ENCODE data around the gene ELMO1. TPM values are rescaled to one million over a fixed set of nuclear protein-coding genes. Genes with fewer than 3 reads are reported as not detected.

ELMO1 gene
- total and polyA plus RNA-seq, 10 donors, result 26.0 to 494 (median 201) TPM

DNA sequence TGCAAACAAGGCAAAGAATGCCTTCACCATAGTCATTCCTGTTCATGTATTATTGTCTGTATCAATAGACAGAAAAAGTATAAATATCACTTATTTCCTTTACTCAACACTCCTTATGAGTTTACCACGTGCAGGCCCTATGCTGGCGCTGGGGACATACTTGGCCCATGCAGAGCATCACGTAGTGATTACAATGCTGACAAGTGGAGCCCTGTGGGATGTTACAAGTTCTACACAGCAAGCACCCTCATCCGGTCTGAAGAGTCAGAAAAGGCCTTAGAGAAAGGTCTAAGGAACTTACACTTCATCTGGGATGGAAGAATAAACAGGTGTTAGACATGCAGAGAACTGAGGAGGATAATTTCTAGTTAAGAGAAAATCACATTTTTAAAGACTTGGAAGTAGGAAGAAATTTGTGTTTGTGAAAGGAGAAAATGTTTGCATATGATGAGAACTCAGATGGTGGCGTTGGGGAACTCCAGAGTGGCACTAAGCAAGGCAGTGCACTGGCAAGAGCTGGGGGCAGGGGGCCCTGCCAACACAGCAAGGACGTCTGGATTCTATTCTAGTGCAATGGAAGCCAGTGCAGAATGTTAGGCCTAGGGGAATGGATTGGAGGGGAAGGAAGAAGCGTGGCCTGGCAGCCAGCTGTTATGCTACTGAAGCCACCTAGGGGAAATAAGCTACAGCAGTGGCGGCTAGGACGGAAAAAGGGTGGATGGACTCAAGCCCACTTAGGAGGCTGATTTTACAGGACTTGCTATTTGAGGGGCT is 116.2 kb downstream of the ELMO1 start:
- intact Hi-C loops (cut with DNase I; ENCODE audit: low total_unique reads), result no loop called here
- H3K4me1 ChIP-seq, result peaks cover 8 to 67% (median 38%) of the 10 kb centered on the region in 6 donors
- H3K4me3 ChIP-seq, result no peak overlapping the region
- H3K36me3 ChIP-seq, result peaks cover 0 to 54% (median 2%) of the 10 kb centered on the region in 6 donors
- H3K27me3 ChIP-seq (replicated peaks in 1 of 7), result no peaks in the 10 kb centered on the region
- no peak for TF ChIP-seq POLR2A (IDR thresholded peaks at IDR 0.05)
- TF ChIP-seq POLR2AphosphoS5 (IDR thresholded peaks at IDR 0.05), result no peak
- TF ChIP-seq, protein P1, sequence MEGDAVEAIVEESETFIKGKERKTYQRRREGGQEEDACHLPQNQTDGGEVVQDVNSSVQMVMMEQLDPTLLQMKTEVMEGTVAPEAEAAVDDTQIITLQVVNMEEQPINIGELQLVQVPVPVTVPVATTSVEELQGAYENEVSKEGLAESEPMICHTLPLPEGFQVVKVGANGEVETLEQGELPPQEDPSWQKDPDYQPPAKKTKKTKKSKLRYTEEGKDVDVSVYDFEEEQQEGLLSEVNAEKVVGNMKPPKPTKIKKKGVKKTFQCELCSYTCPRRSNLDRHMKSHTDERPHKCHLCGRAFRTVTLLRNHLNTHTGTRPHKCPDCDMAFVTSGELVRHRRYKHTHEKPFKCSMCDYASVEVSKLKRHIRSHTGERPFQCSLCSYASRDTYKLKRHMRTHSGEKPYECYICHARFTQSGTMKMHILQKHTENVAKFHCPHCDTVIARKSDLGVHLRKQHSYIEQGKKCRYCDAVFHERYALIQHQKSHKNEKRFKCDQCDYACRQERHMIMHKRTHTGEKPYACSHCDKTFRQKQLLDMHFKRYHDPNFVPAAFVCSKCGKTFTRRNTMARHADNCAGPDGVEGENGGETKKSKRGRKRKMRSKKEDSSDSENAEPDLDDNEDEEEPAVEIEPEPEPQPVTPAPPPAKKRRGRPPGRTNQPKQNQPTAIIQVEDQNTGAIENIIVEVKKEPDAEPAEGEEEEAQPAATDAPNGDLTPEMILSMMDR (IDR thresholded peaks at IDR 0.05 in 8 of 11, conservative IDR thresholded peaks at IDR 0.05 in 3 of 11), result no peak
- no peak for DNase-seq
- H3K9me3 ChIP-seq, result no peaks in the 10 kb centered on the region
- 66 to 81% (median 74%) methylated on average over 9 of the region's 9 CpGs for WGBS, 5 donors
- H3K27ac ChIP-seq, result peak overlapping the region in 3 of 8 donors; percentile 29 to 63 (median 52)

DNA sequence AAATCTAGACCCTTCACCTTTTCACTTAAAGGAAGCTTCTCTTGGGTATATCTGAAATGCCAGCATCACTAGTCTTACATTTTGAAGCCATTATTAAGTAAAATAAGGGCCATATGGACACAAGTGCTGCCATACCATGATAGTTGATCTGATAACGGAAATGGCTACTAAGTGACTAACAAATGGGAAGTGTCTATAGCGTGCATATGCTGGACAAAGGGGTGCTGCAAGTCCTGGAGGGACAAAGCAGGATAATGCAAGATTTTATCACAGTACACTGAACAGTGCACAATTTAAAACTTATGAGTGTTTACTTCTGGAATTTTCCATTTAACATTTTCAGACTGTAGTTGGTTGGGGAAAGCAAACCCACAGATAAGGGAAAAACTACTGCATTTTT is 117.9 kb downstream of the ELMO1 start:
- Histone ChIP-seq H3K27ac (no peak overlapping the region), H3K36me3 (peaks cover 0 to 56% (median 2%) of the 10 kb centered on the region in 6 donors), H3K27me3 (replicated peaks in 1 of 7) (no peaks in the 10 kb centered on the region), H3K9me3 (no peaks in the 10 kb centered on the region), H3K4me3 (no peak overlapping the region), H3K4me1 (peaks cover 5 to 61% (median 26%) of the 10 kb centered on the region in 6 donors)
- DNase-seq, result no peak
- TF ChIP-seq POLR2A (IDR thresholded peaks at IDR 0.05) (no peak), POLR2AphosphoS5 (IDR thresholded peaks at IDR 0.05) (no peak)
- TF ChIP-seq, protein P1 (IDR thresholded peaks at IDR 0.05 in 8 of 11, conservative IDR thresholded peaks at IDR 0.05 in 3 of 11), result no peak
- intact Hi-C loops (cut with DNase I; ENCODE audit: low total_unique reads), result no loop called here
- 44 to 48% (median 47%) methylated on average over 2 of the region's 2 CpGs for WGBS, 5 donors

DNA sequence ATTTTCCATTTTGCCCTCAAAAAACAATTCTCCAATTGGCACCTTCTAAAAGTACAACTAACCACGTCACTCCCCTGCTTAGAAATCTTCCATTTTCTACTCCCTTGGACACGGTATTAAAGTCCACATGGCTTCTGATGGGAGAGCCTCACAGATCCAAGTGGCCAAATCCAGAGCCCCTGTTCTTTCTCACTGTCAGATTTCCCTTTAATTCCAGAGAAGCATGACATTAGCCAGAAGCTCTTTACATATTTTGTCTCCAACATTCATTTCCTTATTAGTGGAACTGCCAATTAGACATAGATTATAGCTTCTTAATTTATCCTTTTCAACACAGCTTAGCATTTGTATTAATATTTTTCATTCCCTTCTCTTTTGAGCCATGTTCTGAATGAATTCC is 118.7 kb downstream of the ELMO1 start:
- WGBS, 5 donors, result 73 to 97% (median 93%) methylated on average over 2 of the region's 2 CpGs
- no peak for TF ChIP-seq POLR2AphosphoS5 (IDR thresholded peaks at IDR 0.05)
- no peak for TF ChIP-seq POLR2A (IDR thresholded peaks at IDR 0.05)
- TF ChIP-seq, protein P1 (IDR thresholded peaks at IDR 0.05 in 8 of 11, conservative IDR thresholded peaks at IDR 0.05 in 3 of 11), result no peak
- no peak for DNase-seq
- H3K4me1 ChIP-seq, result peaks cover 5 to 53% (median 22%) of the 10 kb centered on the region in 6 donors
- H3K4me3 ChIP-seq, result no peak overlapping the region
- H3K36me3 ChIP-seq, result peaks cover 0 to 60% (median 3%) of the 10 kb centered on the region in 6 donors
- no peaks in the 10 kb centered on the region for H3K27me3 ChIP-seq (replicated peaks in 1 of 7)
- intact Hi-C loops (cut with DNase I; ENCODE audit: low total_unique reads), result no loop called here
- no peak overlapping the region for H3K27ac ChIP-seq
- H3K9me3 ChIP-seq, result no peaks in the 10 kb centered on the region

DNA sequence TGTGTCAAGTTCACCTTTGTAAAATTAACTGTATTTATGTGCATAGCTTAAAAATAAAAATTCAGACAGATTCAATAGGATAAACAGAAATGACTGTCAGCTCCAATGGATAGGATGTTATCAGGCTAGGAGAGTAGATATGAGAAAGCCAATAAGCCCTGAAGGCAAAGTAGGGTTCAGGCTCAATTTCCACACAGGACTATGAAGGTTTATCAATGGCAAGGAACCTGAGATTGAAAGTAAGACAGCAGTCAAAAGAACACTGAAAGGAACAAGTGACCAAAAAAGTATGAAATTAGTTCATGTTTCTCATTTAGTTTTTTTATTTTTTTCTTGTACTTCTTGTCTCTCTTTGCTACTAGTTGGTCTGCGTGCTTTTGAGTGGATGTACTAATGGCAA is 121.4 kb downstream of the ELMO1 start:
- H3K4me1 ChIP-seq, result peaks cover 0 to 32% (median under 1%) of the 10 kb centered on the region in 6 donors
- TF ChIP-seq, protein P1 (IDR thresholded peaks at IDR 0.05 in 8 of 11, conservative IDR thresholded peaks at IDR 0.05 in 3 of 11), result no peak
- TF ChIP-seq POLR2AphosphoS5 (IDR thresholded peaks at IDR 0.05), result no peak
- TF ChIP-seq POLR2A (IDR thresholded peaks at IDR 0.05), result no peak
- no peak for DNase-seq
- H3K4me3 ChIP-seq, result no peak overlapping the region
- intact Hi-C loops (cut with DNase I; ENCODE audit: low total_unique reads), result no loop called here
- H3K27me3 ChIP-seq (replicated peaks in 1 of 7), result no peaks in the 10 kb centered on the region
- 94 to 100% (median 96%) methylated on average over 1 of the region's 1 CpG for WGBS, 5 donors
- H3K9me3 ChIP-seq, result no peaks in the 10 kb centered on the region
- peaks cover 0 to 65% (median 5%) of the 10 kb centered on the region in 6 donors for H3K36me3 ChIP-seq
- H3K27ac ChIP-seq, result no peak overlapping the region

All from spleen (tissue), 11 donors.